SU-DHL-6 (cell line): ENCODE results near the gene CNMD.

Source experiments
- H2AFZ ChIP-seq: fragments of 200-600 bp; sonication (generic); 2 replicates; pipeline ENCODE4 v1.6.1; 2014; ENCODE audit warnings: low read depth, mild to moderate bottlenecking, moderate library complexity, mixed read lengths, antibody characterized with exemption, low read length; ENCODE audit not compliant: severe bottlenecking
- H3F3A ChIP-seq: fragments of 200-600 bp; shearing (Covaris generic); 2 replicates; pipeline ENCODE4 v1.6.0; 2016; ENCODE audit warnings: antibody characterized with exemption, mild to moderate bottlenecking; ENCODE audit not compliant: insufficient read depth
- H3K27ac ChIP-seq: fragments of 200-600 bp; sonication (generic); 2 replicates; pipeline ENCODE4 v1.5.1; 2016; ENCODE audit warnings: low read depth, mild to moderate bottlenecking, low read length, moderate library complexity, mixed read lengths
- H3K27me3 ChIP-seq: fragments of 200-600 bp; sonication (generic), shearing (Covaris generic); 2 replicates; pipeline ENCODE4 v1.6.0; 2014; ENCODE audit warnings: mild to moderate bottlenecking, low read length
- H3K36me3 ChIP-seq: fragments of 200-600 bp; sonication (generic); 2 replicates; pipeline ENCODE4 v1.6.1; 2014; ENCODE audit warnings: mild to moderate bottlenecking, low read length, mixed read lengths
- H3K4me2 ChIP-seq: fragments of 300-600, 200-600 bp; shearing (Covaris generic), sonication (generic); 2 replicates; pipeline ENCODE4 v1.6.0; 2014; ENCODE audit warnings: low read length, low read depth, mild to moderate bottlenecking; ENCODE audit not compliant: poor library complexity, severe bottlenecking
- H3K4me3 ChIP-seq: fragments of 200-600 bp; sonication (generic); 2 replicates; pipeline ENCODE4 v1.5.1; 2014; ENCODE audit warnings: antibody characterized with exemption, low read length, mild to moderate bottlenecking, mixed read lengths; ENCODE audit not compliant: insufficient read depth, poor library complexity, severe bottlenecking
- H3K79me2 ChIP-seq: fragments of 200-600 bp; sonication (generic); 2 replicates; pipeline ENCODE4 v1.6.1; 2014; ENCODE audit warnings: mild to moderate bottlenecking, low read length, moderate library complexity; ENCODE audit not compliant: insufficient read depth
- H3K9ac ChIP-seq: fragments of 200-600 bp; sonication (generic); 2 replicates; pipeline ENCODE4 v1.7.0; 2014; ENCODE audit warnings: mild to moderate bottlenecking, low read length
- H3K9me2 ChIP-seq: fragments of 200-600 bp; sonication (generic); replicated peaks from 2 replicates; pipeline ENCODE4 v1.6.1; 2014; ENCODE audit warnings: low read length; ENCODE audit not compliant: insufficient read depth
- H3K9me3 ChIP-seq: fragments of 200-600 bp; sonication (generic); 2 replicates; pipeline ENCODE4 v1.6.1; 2014; ENCODE audit warnings: low read length, mixed read lengths; ENCODE audit not compliant: insufficient read depth
- H4K20me1 ChIP-seq: fragments of 200-600 bp; sonication (generic); 2 replicates; pipeline ENCODE4 v1.6.1; 2014; ENCODE audit warnings: low read depth, mild to moderate bottlenecking, antibody characterized with exemption, low read length, moderate library complexity, mixed read lengths
- EZH2phosphoT487 ChIP-seq: fragments of 200-600 bp; sonication (generic), shearing (Covaris generic); conservative IDR thresholded peaks from 2 replicates; pipeline ENCODE4 v1.6.1; 2018; ENCODE audit warnings: mild to moderate bottlenecking, antibody characterized with exemption, low read length, moderate library complexity, mixed read lengths
- TF ChIP-seq, protein P1 (sequence below): fragments of 200-600 bp; sonication (generic); IDR thresholded peaks from one replicate; pipeline ENCODE4 v1.5.1; 2017; ENCODE audit warnings: antibody characterized with exemption, mild to moderate bottlenecking, low read length, moderate library complexity; ENCODE audit not compliant: insufficient read depth, poor library complexity, severe bottlenecking

The CNMD gene

DNA sequence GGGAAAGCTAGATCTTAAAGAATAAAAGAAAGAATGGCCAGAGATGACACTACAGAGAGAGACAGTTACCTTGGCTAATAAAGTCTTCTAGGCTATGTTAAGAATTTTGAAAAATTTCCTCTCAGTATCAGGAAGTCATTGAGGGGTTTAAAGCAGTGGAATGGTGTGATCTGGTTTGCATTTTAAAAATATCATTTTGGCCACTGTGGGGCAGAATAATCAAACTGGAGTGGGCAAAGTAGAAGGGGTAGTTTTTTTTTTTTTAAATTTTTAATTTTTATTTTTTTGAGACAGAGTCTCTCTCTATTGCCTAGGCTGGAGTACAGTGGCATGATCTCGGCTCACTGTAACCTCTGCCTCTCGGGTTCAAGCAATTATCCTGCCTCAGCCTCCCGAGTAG is 4.4 kb upstream of the CNMD start:
- no peaks in the 10 kb centered on the region for H3K9me3 ChIP-seq
- H3F3A ChIP-seq: no peaks in the 10 kb centered on the region
- H4K20me1 ChIP-seq: no peaks in the 10 kb centered on the region
- no peak overlapping the region for H2AFZ ChIP-seq
- H3K79me2 ChIP-seq: no peaks in the 10 kb centered on the region
- H3K9ac ChIP-seq: no peak overlapping the region
- no peaks in the 10 kb centered on the region for H3K36me3 ChIP-seq
- H3K27ac ChIP-seq: no peak overlapping the region
- no peak overlapping the region for H3K4me3 ChIP-seq
- no peak overlapping the region for H3K4me2 ChIP-seq
- H3K9me2 ChIP-seq: no peaks in the 10 kb centered on the region
- H3K27me3 ChIP-seq: no peaks in the 10 kb centered on the region
- TF ChIP-seq, protein P1, sequence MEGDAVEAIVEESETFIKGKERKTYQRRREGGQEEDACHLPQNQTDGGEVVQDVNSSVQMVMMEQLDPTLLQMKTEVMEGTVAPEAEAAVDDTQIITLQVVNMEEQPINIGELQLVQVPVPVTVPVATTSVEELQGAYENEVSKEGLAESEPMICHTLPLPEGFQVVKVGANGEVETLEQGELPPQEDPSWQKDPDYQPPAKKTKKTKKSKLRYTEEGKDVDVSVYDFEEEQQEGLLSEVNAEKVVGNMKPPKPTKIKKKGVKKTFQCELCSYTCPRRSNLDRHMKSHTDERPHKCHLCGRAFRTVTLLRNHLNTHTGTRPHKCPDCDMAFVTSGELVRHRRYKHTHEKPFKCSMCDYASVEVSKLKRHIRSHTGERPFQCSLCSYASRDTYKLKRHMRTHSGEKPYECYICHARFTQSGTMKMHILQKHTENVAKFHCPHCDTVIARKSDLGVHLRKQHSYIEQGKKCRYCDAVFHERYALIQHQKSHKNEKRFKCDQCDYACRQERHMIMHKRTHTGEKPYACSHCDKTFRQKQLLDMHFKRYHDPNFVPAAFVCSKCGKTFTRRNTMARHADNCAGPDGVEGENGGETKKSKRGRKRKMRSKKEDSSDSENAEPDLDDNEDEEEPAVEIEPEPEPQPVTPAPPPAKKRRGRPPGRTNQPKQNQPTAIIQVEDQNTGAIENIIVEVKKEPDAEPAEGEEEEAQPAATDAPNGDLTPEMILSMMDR: no peak
- TF ChIP-seq EZH2phosphoT487: no peak

DNA sequence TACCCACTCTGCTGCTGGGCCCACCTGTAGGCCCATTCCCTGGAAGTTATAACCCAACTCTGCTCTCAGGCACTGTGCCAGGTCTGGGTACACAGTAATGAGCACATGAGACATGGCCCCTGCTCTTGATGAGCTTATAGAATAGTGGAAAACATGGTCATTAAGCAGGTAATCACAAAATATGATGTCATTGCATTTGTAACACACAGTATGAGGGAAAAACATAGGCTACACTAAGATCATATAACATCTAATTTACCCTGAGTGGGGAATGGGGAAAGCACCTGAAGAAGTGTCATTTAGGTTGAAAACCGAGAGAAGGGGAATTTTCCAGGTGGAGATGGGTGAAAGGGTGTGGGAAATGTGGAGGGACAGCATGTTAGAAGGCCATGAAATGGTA is 3.9 kb upstream of the CNMD start:
- no peak overlapping the region for H3K9ac ChIP-seq
- H4K20me1 ChIP-seq: no peaks in the 10 kb centered on the region
- H3K79me2 ChIP-seq: no peaks in the 10 kb centered on the region
- no peaks in the 10 kb centered on the region for H3K9me3 ChIP-seq
- H2AFZ ChIP-seq: no peak overlapping the region
- H3K4me3 ChIP-seq: no peak overlapping the region
- H3K9me2 ChIP-seq: no peaks in the 10 kb centered on the region
- TF ChIP-seq, protein P1: no peak
- no peaks in the 10 kb centered on the region for H3K36me3 ChIP-seq
- H3K27me3 ChIP-seq: no peaks in the 10 kb centered on the region
- H3K4me2 ChIP-seq: no peak overlapping the region
- no peak overlapping the region for H3K27ac ChIP-seq
- H3F3A ChIP-seq: no peaks in the 10 kb centered on the region

DNA sequence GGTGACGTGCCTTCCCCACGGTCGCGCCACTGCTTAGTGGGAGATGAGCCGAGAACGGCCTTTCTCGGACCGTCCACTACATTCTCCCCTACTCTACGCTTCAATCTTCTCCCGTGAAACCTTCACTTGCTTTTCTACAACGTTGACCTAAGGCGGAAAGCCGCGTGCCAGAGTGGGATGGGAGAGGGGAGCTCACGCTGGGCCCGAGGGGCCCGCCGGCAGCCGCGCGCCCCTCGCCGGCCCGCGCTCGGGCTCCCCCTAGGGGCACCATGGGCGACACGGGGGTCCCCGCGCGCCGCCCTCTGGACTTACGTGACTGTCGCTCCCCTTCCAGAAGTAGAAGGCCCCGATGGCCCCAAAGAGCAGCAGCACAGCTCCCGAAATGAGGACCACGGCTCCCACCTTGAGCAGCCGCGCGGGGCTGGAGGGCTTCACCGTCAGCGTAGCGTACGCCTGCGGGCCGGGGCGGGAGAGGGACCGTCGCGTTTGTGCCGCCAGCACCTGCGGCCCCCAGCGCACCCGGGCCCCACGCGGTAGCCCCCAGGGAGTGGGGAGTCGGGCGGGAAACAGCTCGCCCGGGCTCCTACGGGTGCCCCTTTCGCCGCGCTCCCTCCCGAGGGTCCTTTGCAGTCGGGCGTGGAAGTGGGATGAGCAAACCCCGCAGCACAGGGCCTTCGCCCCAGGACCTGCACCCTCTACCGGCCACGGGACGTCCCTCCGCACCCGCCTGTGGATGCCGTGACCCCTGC is 727 bp downstream of the CNMD start:
- Histone ChIP-seq H3K4me2 (no peak overlapping the region), H3K79me2 (no peaks in the 10 kb centered on the region), H3K9ac (no peak overlapping the region), H4K20me1 (no peaks in the 10 kb centered on the region), H3K36me3 (no peaks in the 10 kb centered on the region), H3K4me3 (no peak overlapping the region), H3K9me2 (no peaks in the 10 kb centered on the region), H2AFZ (no peak overlapping the region), H3K9me3 (no peaks in the 10 kb centered on the region), H3K27ac (no peak overlapping the region), H3F3A (no peaks in the 10 kb centered on the region), H3K27me3 (no peaks in the 10 kb centered on the region)
- no peak for TF ChIP-seq EZH2phosphoT487
- TF ChIP-seq, protein P1: no peak
